ENCODE measurements around the gene KRTAP8-1. TPM values are rescaled to one million over a fixed set of nuclear protein-coding genes. Genes with fewer than 3 reads are reported as not detected.

KRTAP8-1 gene
- total and polyA plus RNA-seq, 2 experiments from 2014 or later = not detected

GRCh38 chr21:30793581-30794314 is 19.3 kb downstream of the KRTAP8-1 start:
- Histone ChIP-seq H3K9me3 (ENCODE audit: low read depth) (no peaks in the 10 kb centered on the region), H3K79me2 (no peaks in the 10 kb centered on the region), H2AFZ (peak overlapping the region; percentile 18), H3K4me3 (no peak overlapping the region), H3K4me1 (ENCODE audit: insufficient read depth) (peaks cover 10% of the 10 kb centered on the region), H3K36me3 (replicated peaks; ENCODE audit: insufficient read depth, low read depth) (no peaks in the 10 kb centered on the region), H4K20me1 (ENCODE audit: insufficient read depth, poor library complexity, severe bottlenecking) (no peaks in the 10 kb centered on the region), H3K9me2 (replicated peaks; ENCODE audit: insufficient read depth) (no peaks in the 10 kb centered on the region), H3K27me3 (no peaks in the 10 kb centered on the region), H3K27ac (peak overlapping the region; percentile 28), H3K4me2 (peak overlapping the region; percentile 57)
- DNase-seq (ENCODE audit: low spot score) = peak; percentile 5
- TF ChIP-seq EZH2 (IDR thresholded peaks at IDR 0.05; ENCODE audit: borderline replicate concordance) = no peak
- no peak for TF ChIP-seq EZH2phosphoT487 (IDR thresholded peaks at IDR 0.05; ENCODE audit: low read depth, severe bottlenecking, unreplicated experiment)
- TF ChIP-seq, protein P1, sequence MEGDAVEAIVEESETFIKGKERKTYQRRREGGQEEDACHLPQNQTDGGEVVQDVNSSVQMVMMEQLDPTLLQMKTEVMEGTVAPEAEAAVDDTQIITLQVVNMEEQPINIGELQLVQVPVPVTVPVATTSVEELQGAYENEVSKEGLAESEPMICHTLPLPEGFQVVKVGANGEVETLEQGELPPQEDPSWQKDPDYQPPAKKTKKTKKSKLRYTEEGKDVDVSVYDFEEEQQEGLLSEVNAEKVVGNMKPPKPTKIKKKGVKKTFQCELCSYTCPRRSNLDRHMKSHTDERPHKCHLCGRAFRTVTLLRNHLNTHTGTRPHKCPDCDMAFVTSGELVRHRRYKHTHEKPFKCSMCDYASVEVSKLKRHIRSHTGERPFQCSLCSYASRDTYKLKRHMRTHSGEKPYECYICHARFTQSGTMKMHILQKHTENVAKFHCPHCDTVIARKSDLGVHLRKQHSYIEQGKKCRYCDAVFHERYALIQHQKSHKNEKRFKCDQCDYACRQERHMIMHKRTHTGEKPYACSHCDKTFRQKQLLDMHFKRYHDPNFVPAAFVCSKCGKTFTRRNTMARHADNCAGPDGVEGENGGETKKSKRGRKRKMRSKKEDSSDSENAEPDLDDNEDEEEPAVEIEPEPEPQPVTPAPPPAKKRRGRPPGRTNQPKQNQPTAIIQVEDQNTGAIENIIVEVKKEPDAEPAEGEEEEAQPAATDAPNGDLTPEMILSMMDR (IDR thresholded peaks at IDR 0.05; ENCODE audit: poor library complexity) = no peak
- WGBS (ENCODE audit: low lambda C conversion rate, missing lambda C conversion rate) = 47% methylated on average over 2 of the region's 2 CpGs

DNA sequence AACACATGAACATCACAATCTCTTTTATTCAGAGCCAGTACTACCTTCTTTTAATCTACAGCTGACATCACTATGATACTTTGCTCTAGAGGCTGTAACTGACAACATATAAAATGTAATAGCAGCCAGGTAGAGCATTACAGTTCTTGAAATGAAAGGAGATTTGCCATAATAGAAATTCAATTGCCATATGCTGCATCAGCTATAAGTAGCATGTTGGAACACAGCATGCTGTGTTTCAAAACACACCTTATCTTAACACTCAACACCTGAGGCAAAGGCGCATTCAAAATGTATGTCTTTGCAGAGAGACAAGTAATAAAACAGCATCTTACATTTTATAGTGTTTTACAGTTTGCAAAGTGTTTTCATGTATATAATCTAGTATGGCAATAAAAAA is 33.8 kb downstream of the KRTAP8-1 start:
- H3K4me1 ChIP-seq (ENCODE audit: insufficient read depth) = no peaks in the 10 kb centered on the region
- TF ChIP-seq, protein P1 (IDR thresholded peaks at IDR 0.05; ENCODE audit: poor library complexity) = no peak
- no peak for TF ChIP-seq EZH2 (IDR thresholded peaks at IDR 0.05; ENCODE audit: borderline replicate concordance)
- H3K9me3 ChIP-seq (ENCODE audit: low read depth) = no peaks in the 10 kb centered on the region
- DNase-seq (ENCODE audit: low spot score) = no peak
- no peaks in the 10 kb centered on the region for H3K79me2 ChIP-seq
- 78% methylated on average over 1 of the region's 1 CpG for WGBS (ENCODE audit: low lambda C conversion rate, missing lambda C conversion rate)
- no peak overlapping the region for H3K4me2 ChIP-seq
- H3K9me2 ChIP-seq (replicated peaks; ENCODE audit: insufficient read depth) = no peaks in the 10 kb centered on the region
- no peaks in the 10 kb centered on the region for H3K27me3 ChIP-seq
- H3K4me3 ChIP-seq = no peak overlapping the region
- no peak overlapping the region for H3K27ac ChIP-seq
- no peak overlapping the region for H2AFZ ChIP-seq
- no peaks in the 10 kb centered on the region for H4K20me1 ChIP-seq (ENCODE audit: insufficient read depth, poor library complexity, severe bottlenecking)
- H3K36me3 ChIP-seq (replicated peaks; ENCODE audit: insufficient read depth, low read depth) = no peaks in the 10 kb centered on the region

DNA sequence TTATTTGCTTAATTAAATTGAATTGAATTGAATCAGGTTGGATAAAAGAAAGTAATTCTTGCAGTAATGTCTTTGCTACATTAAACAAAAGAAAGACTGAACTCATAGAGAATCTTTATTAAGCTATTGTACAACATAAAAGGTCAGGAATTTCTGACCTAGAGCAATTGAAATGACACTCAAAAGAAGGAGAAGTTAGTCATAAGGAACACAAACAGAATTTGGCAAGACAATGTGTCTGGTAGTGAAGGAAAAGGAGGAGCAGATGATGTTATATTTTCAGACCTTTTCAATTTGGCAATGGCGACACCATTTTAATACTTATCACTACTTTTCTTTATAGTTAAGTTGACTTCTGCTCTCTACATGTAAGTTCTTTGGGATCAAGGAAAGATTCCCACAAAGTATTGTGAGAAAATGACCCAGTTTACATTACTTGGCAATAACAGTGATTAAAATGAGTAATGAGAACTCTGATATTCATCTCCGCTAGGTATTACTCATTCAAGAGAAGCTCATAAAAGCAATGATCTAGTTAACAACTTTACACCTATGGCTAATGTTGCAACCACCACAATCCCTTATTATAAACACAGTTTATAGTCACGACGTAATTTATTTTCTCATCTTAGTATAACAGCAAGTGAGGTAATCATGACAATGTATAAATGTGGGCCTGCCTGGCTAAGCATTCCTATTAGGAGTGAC is 43.2 kb downstream of the KRTAP8-1 start:
- no peak overlapping the region for H3K27ac ChIP-seq
- no peak overlapping the region for H3K4me3 ChIP-seq
- TF ChIP-seq, protein P1 (IDR thresholded peaks at IDR 0.05; ENCODE audit: poor library complexity) = no peak
- no peak for TF ChIP-seq EZH2phosphoT487 (IDR thresholded peaks at IDR 0.05; ENCODE audit: low read depth, severe bottlenecking, unreplicated experiment)
- no peak for TF ChIP-seq EZH2 (IDR thresholded peaks at IDR 0.05; ENCODE audit: borderline replicate concordance)
- no peaks in the 10 kb centered on the region for H3K27me3 ChIP-seq
- H2AFZ ChIP-seq = no peak overlapping the region
- no peaks in the 10 kb centered on the region for H3K4me1 ChIP-seq (ENCODE audit: insufficient read depth)
- WGBS (ENCODE audit: low lambda C conversion rate, missing lambda C conversion rate) = 87% methylated on average over 4 of the region's 4 CpGs
- H3K9me2 ChIP-seq (replicated peaks; ENCODE audit: insufficient read depth) = no peaks in the 10 kb centered on the region
- DNase-seq (ENCODE audit: low spot score) = no peak
- H4K20me1 ChIP-seq (ENCODE audit: insufficient read depth, poor library complexity, severe bottlenecking) = no peaks in the 10 kb centered on the region
- H3K79me2 ChIP-seq = no peaks in the 10 kb centered on the region
- H3K9me3 ChIP-seq (ENCODE audit: low read depth) = no peaks in the 10 kb centered on the region
- no peak overlapping the region for H3K4me2 ChIP-seq
- no peaks in the 10 kb centered on the region for H3K36me3 ChIP-seq (replicated peaks; ENCODE audit: insufficient read depth, low read depth)

Small RNA genes within 50 kb of the gene (small RNA-seq; reads per million reads assigned to genes)
- gene AP000244.1 (not detected), gene KRTAP8-2P (not detected), gene KRTAP8-3P (not detected)

Other genes with a start within 250 kb of the KRTAP8-1 start
- not detected in 2 replicates for gene KRTAP22-2, start 222.9 kb downstream of the KRTAP8-1 start, total RNA-seq
- not detected in 2 replicates for gene KRTAP22-2, start 222.9 kb downstream of the KRTAP8-1 start, polyA plus RNA-seq
- not detected in 2 replicates for gene KRTAP6-3, start 220.8 kb downstream of the KRTAP8-1 start, total RNA-seq
- gene KRTAP6-3, start 220.8 kb downstream of the KRTAP8-1 start, polyA plus RNA-seq = not detected in 2 replicates
- gene KRTAP6-2, start 214.4 kb downstream of the KRTAP8-1 start, total RNA-seq = not detected in 2 replicates
- gene KRTAP6-2, start 214.4 kb downstream of the KRTAP8-1 start, polyA plus RNA-seq = not detected in 2 replicates
- not detected in 2 replicates for gene KRTAP22-1, start 212.2 kb downstream of the KRTAP8-1 start, total RNA-seq
- gene KRTAP22-1, start 212.2 kb downstream of the KRTAP8-1 start, polyA plus RNA-seq = not detected in 2 replicates
- gene KRTAP6-1, start 199.3 kb downstream of the KRTAP8-1 start, total RNA-seq = not detected in 2 replicates
- gene KRTAP6-1, start 199.3 kb downstream of the KRTAP8-1 start, polyA plus RNA-seq = not detected in 2 replicates
- not detected in 2 replicates for gene KRTAP20-1, start 196.8 kb downstream of the KRTAP8-1 start, total RNA-seq
- gene KRTAP20-1, start 196.8 kb downstream of the KRTAP8-1 start, polyA plus RNA-seq = not detected in 2 replicates
- not detected in 2 replicates for gene KRTAP20-4, start 192.6 kb downstream of the KRTAP8-1 start, total RNA-seq
- gene KRTAP20-4, start 192.6 kb downstream of the KRTAP8-1 start, polyA plus RNA-seq = not detected in 2 replicates
- not detected in 2 replicates for gene KRTAP20-2, start 178.1 kb downstream of the KRTAP8-1 start, total RNA-seq
- gene KRTAP20-2, start 178.1 kb downstream of the KRTAP8-1 start, polyA plus RNA-seq = not detected in 2 replicates
- not detected in 2 replicates for gene KRTAP20-3, start 170.4 kb downstream of the KRTAP8-1 start, total RNA-seq
- gene KRTAP20-3, start 170.4 kb downstream of the KRTAP8-1 start, polyA plus RNA-seq = not detected in 2 replicates
- gene KRTAP21-3, start 94.5 kb downstream of the KRTAP8-1 start, total RNA-seq = not detected in 2 replicates
- not detected in 2 replicates for gene KRTAP21-3, start 94.5 kb downstream of the KRTAP8-1 start, polyA plus RNA-seq
- gene KRTAP21-2, start 66.0 kb downstream of the KRTAP8-1 start, total RNA-seq = not detected in 2 replicates
- gene KRTAP21-2, start 66.0 kb downstream of the KRTAP8-1 start, polyA plus RNA-seq = not detected in 2 replicates
- gene KRTAP21-1, start 57.8 kb downstream of the KRTAP8-1 start, total RNA-seq = not detected in 2 replicates
- not detected in 2 replicates for gene KRTAP21-1, start 57.8 kb downstream of the KRTAP8-1 start, polyA plus RNA-seq
- not detected in 2 replicates for gene KRTAP7-1, start 16.5 kb upstream of the KRTAP8-1 start, total RNA-seq
- not detected in 2 replicates for gene KRTAP7-1, start 16.5 kb upstream of the KRTAP8-1 start, polyA plus RNA-seq
- not detected in 2 replicates for gene KRTAP11-1, start 68.3 kb upstream of the KRTAP8-1 start, total RNA-seq
- gene KRTAP11-1, start 68.3 kb upstream of the KRTAP8-1 start, polyA plus RNA-seq = not detected in 2 replicates
- not detected in 2 replicates for gene KRTAP19-8, start 225.2 kb upstream of the KRTAP8-1 start, total RNA-seq
- gene KRTAP19-8, start 225.2 kb upstream of the KRTAP8-1 start, polyA plus RNA-seq = not detected in 2 replicates

All from hepatocyte (in vitro differentiated cells).